Measurements from ENCODE around the gene PLXNA2. TPM values are rescaled to one million over a fixed set of nuclear protein-coding genes. Genes with fewer than 3 reads are reported as not detected.

Gene PLXNA2
- total RNA-seq, 1 donor from 2014 or later = 0.82 TPM

GRCh38 chr1:208202333-208202995, 41.7 kb downstream of the PLXNA2 start:
- H3K36me3 Mint-ChIP-seq (ENCODE audit: low read depth) = no peaks in the 10 kb centered on the region
- ATAC-seq (ENCODE audit: low read depth) (no peak), DNase-seq (no peak)
- H3K9me3 Mint-ChIP-seq = no peaks in the 10 kb centered on the region
- POLR2A ChIA-PET = no interaction called here
- no peaks in the 10 kb centered on the region for H3K27me3 Mint-ChIP-seq
- H3K4me3 Mint-ChIP-seq = no peak overlapping the region
- no peaks in the 10 kb centered on the region for H3K4me1 Mint-ChIP-seq
- no peak for TF ChIP-seq CTCF (IDR thresholded peaks at IDR 0.05)
- intact Hi-C loops (cut with micrococcal nuclease) = no loop called here
- CTCF ChIA-PET = no interaction called here
- no peak overlapping the region for H3K27ac Mint-ChIP-seq

DNA sequence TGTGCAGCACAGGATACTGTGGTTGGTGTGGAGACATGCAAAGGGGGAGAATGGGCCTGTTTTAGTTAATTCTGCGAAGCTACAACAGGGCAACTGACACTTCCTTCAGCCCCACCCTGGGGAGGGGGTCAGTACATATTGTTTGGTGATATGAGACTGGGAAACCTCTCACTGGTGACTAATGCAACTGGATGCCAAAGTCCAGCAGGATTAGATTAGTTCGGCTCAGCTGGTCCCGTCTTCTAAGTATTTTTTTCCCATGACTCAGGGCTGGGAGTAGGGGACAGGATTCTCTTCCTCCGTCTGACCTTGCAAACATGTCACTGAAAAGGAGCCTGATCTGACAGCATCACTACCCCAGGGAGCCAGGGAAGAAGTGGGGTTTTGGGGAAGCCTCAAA, 43.0 kb downstream of the PLXNA2 start:
- DNase-seq (no peak), ATAC-seq (ENCODE audit: low read depth) (no peak)
- H3K9me3 Mint-ChIP-seq = no peaks in the 10 kb centered on the region
- H3K27ac Mint-ChIP-seq = no peak overlapping the region
- ChIA-PET CTCF (no interaction called here), POLR2A (no interaction called here)
- no peaks in the 10 kb centered on the region for H3K27me3 Mint-ChIP-seq
- no peak overlapping the region for H3K4me3 Mint-ChIP-seq
- intact Hi-C loops (cut with micrococcal nuclease) = no loop called here
- H3K4me1 Mint-ChIP-seq = no peaks in the 10 kb centered on the region
- TF ChIP-seq CTCF (IDR thresholded peaks at IDR 0.05) = no peak
- H3K36me3 Mint-ChIP-seq (ENCODE audit: low read depth) = no peaks in the 10 kb centered on the region

DNA sequence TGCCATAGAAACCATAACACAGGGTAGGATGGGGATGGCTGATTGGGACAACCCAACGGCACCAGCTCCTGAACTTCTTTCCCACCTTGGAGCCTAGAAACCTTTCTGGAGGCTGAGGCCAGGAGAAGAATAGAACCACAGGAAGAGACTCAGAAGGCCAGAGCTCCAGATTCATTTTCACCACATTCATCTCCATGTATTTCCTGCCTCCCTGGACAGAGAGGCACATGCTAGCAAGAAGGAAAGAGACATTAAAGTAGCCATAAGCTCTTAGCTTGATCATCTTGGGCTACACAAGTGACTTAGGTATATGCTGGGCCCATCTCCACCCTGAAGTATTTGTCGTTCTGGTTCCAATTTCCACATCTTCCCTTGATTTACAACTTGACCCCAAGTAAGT, 44.1 kb downstream of the PLXNA2 start:
- H3K4me3 Mint-ChIP-seq = no peak overlapping the region
- no peak for DNase-seq
- no peak for TF ChIP-seq CTCF (IDR thresholded peaks at IDR 0.05)
- H3K36me3 Mint-ChIP-seq (ENCODE audit: low read depth) = no peaks in the 10 kb centered on the region
- H3K27me3 Mint-ChIP-seq = no peaks in the 10 kb centered on the region
- ATAC-seq (ENCODE audit: low read depth) = no peak
- intact Hi-C loops (cut with micrococcal nuclease) = no loop called here
- H3K9me3 Mint-ChIP-seq = no peaks in the 10 kb centered on the region
- H3K27ac Mint-ChIP-seq = no peak overlapping the region
- POLR2A ChIA-PET = no interaction called here
- CTCF ChIA-PET = interaction anchor here (0.6 kb wide), 1 partner anchor 43 kb away, joined by 3 read pairs; no protein-coding TSS in a partner anchor
- H3K4me1 Mint-ChIP-seq = no peaks in the 10 kb centered on the region

DNA sequence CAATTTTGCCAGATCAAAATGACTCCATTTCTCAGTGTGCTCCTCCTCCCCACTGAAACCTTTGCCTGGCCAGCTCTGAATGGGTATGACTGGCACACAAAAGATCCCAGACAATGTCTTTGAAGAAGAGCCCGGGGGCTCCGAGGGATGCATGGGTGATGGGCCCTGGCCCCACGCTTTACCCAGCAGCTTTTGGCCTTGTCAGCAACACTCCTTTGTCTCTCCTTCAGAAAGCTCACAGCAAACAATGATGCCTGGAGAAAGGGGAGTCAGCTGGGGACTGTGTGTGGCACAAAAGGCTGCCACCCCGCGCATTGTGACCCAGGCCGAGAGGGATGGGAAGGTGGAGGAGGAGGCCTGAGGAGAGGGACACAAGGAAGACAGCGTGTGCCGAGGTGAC, 45.9 kb downstream of the PLXNA2 start:
- POLR2A ChIA-PET = no interaction called here
- ATAC-seq (ENCODE audit: low read depth) (no peak), DNase-seq (no peak)
- H3K27me3 Mint-ChIP-seq = no peaks in the 10 kb centered on the region
- no peak for TF ChIP-seq CTCF (IDR thresholded peaks at IDR 0.05)
- no peaks in the 10 kb centered on the region for H3K4me1 Mint-ChIP-seq
- H3K36me3 Mint-ChIP-seq (ENCODE audit: low read depth) = no peaks in the 10 kb centered on the region
- intact Hi-C loops (cut with micrococcal nuclease) = no loop called here
- H3K4me3 Mint-ChIP-seq = no peak overlapping the region
- H3K27ac Mint-ChIP-seq = no peak overlapping the region
- H3K9me3 Mint-ChIP-seq = no peaks in the 10 kb centered on the region
- CTCF ChIA-PET = interaction anchor here (0.7 kb wide), 1 partner anchor 196 kb away, joined by 3 read pairs; no protein-coding TSS in a partner anchor

DNA sequence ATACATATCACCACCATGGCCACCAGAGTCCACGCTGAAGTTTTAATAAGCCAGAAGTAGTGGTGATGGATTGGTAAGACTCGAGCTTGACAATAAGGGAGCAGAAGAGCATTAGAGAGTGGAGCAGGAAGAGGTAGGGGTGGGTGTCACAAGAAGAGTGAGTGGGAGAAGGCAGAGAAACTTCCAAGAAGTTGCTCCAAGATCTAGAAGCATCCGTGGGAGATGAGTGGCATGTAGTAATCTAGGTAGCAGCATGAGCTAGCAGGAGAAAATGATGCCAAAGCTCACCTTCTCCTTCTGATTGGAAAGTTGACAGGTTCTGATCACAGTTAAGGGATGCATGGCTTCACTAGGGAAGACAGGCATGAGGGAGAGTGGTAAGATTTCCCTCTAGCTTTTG, 49.2 kb downstream of the PLXNA2 start:
- Mint-ChIP-seq H3K36me3 (ENCODE audit: low read depth) (no peaks in the 10 kb centered on the region), H3K27ac (no peak overlapping the region), H3K4me3 (no peak overlapping the region), H3K4me1 (no peaks in the 10 kb centered on the region), H3K27me3 (peaks cover 2% of the 10 kb centered on the region), H3K9me3 (no peaks in the 10 kb centered on the region)
- intact Hi-C loops (cut with micrococcal nuclease) = no loop called here
- ChIA-PET POLR2A (no interaction called here), CTCF (no interaction called here)
- DNase-seq = no peak
- no peak for TF ChIP-seq CTCF (IDR thresholded peaks at IDR 0.05)
- ATAC-seq (ENCODE audit: low read depth) = no peak

Measured in activated B cell treated with CpG ODN at 0.5 μM for 24 hours (primary cell).